Activated naive CD8-positive, alpha-beta T cell treated with anti-CD3 and anti-CD28 coated beads, Interleukin-2, amount 50 U/mL, for 24 hours (primary cell): ENCODE measurements around the gene ADAP1.
"Not testable (repeated sequence)": the region's sequence is repeated elsewhere in the genome, so short reads cannot be mapped to it uniquely, and the experiment has no call there.

Source experiments
- ATAC-seq: fragments of 150-1000 bp; cut with Tn5 transposase; one replicate; pipeline ENCODE4 v1.10.0; 2021
- DNase-seq: peaks from one replicate; pipeline ENCODE4 v3.0.0; 2021
- H3K27ac Mint-ChIP-seq: one replicate; pipeline ENCODE4 v1.8.0; 2021; ENCODE audit warnings: mild to moderate bottlenecking, mixed read lengths
- H3K27me3 Mint-ChIP-seq: one replicate; pipeline ENCODE4 v1.8.0; 2021; ENCODE audit warnings: mixed read lengths
- H3K36me3 Mint-ChIP-seq: one replicate; pipeline ENCODE4 v1.8.0; 2021; ENCODE audit warnings: low read depth, mixed read lengths
- H3K4me1 Mint-ChIP-seq: one replicate; pipeline ENCODE4 v1.8.0; 2021; ENCODE audit warnings: mixed read lengths
- H3K4me3 Mint-ChIP-seq: one replicate; pipeline ENCODE4 v1.8.0; 2021; ENCODE audit warnings: mild to moderate bottlenecking, moderate library complexity, mixed read lengths
- H3K9me3 Mint-ChIP-seq: one replicate; pipeline ENCODE4 v1.8.0; 2021; ENCODE audit warnings: mixed read lengths

Gene ADAP1

DNA sequence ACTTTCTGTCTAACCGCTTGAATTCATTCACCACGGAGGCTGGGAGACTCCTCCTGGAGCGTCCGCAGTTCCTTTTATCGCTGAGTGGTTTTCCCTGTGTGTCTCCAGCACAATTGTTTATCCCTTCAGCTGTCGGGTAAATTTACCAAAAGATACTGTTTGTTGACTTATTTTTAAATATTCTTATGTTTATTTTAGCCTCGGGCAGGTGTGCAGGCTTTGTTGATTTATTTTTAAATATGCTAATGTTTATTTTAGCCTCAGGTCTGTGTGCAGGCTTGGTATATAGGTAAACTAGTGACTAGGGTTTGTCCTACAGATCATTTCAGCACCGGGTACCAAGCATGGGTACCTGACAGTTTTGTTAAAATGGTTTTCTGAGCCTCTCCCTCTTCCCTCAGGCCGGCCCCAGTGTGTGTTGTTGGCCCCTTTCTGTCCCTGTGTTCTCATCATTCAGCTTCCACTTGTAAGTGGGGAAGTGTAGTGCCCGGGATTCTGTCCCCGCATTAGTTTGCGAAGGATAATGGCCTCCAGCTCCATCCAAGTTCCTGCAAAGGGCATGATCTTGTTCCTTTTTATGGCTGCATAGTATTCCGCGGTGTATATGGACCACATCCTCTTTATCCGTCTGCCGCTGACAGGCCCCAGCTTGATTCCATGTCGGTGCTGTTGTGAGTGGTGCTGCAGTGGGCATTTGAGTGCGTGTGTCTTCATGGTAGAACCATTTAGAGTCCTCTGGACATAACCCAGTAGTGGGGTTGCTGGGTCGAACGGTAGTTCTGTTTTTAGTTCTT is 72.8 kb downstream of the ADAP1 start:
- ATAC-seq, result no peak
- Mint-ChIP-seq H3K4me3 (no peak overlapping the region), H3K9me3 (no peaks in the 10 kb centered on the region), H3K27ac (no peak overlapping the region), H3K36me3 (peaks cover 3% of the 10 kb centered on the region), H3K4me1 (peaks cover 31% of the 10 kb centered on the region), H3K27me3 (no peaks in the 10 kb centered on the region)
- DNase-seq, result no peak

DNA sequence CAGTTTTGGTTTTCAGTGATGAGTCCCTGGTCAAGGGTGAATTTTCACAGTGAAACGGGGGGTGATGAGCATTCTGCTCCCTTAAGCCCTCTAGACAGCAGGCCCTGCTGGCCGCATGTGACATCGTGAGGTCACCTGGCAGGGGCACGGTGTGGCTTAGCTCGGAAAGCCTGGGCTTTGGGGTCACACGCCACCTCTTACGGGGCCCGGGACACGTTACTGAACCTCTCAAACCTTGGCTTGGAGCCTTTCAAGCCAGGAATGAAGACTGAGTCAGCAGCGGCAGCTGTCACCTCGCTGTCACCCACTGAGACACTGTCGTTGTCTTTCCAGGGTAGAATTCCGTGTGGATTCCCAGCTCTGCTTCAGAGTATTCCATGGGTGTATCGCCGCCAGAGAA is 74.0 kb downstream of the ADAP1 start:
- H3K9me3 Mint-ChIP-seq, result no peaks in the 10 kb centered on the region
- H3K27ac Mint-ChIP-seq, result no peak overlapping the region
- peaks cover 31% of the 10 kb centered on the region for H3K4me1 Mint-ChIP-seq
- no peak for DNase-seq
- ATAC-seq, result no peak
- H3K27me3 Mint-ChIP-seq, result no peaks in the 10 kb centered on the region
- no peak overlapping the region for H3K4me3 Mint-ChIP-seq
- H3K36me3 Mint-ChIP-seq, result peaks cover 3% of the 10 kb centered on the region

DNA sequence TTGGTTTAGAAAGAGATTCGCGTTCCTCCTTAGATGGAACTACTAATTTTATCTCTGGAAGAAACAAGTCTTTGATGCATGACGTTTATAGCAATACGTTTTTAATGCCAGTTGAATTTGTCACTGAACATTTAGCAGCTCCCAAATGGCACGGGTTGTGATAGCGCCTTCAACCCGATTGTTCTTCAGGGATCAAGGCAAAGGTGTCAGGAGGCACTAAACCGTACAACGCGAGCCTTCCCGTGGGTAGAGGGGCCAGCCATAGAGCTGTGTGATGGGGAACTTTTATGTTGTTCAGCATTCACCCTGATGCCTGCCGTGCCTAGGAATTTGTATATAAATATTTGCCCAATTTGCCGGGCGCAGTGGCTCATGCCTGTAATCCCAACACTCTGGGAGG is 74.8 kb downstream of the ADAP1 start:
- Mint-ChIP-seq H3K36me3 (peaks cover 3% of the 10 kb centered on the region), H3K4me1 (peaks cover 30% of the 10 kb centered on the region), H3K4me3 (no peak overlapping the region)

DNA sequence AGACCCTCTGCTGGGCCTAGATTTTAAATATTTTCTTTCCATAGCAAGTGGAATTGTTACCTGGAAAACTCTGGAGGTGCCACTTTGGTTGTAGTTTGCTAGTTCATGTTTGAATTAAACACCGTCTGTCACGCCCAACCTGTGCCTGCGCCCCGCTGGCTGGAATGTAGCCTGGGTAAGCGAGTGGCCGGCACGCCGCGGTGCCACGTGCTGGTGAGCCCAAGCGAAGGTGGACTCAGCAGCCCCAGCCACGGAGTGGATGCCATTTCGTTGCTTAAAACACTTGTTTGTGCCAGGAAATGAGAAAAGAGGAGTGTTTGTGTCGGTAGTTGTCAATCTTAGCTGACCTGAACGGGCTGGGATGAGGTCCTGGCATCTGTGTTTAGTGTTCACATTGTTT is 75.4 kb downstream of the ADAP1 start:
- ATAC-seq, result no peak
- Mint-ChIP-seq H3K9me3 (no peaks in the 10 kb centered on the region), H3K4me1 (peaks cover 28% of the 10 kb centered on the region)

More for the DNA sequence above, 74.8 kb downstream of the ADAP1 start:
- no peak for ATAC-seq
- H3K27ac Mint-ChIP-seq, result no peak overlapping the region
- H3K27me3 Mint-ChIP-seq, result no peaks in the 10 kb centered on the region
- no peak for DNase-seq
- H3K9me3 Mint-ChIP-seq, result no peaks in the 10 kb centered on the region

DNA sequence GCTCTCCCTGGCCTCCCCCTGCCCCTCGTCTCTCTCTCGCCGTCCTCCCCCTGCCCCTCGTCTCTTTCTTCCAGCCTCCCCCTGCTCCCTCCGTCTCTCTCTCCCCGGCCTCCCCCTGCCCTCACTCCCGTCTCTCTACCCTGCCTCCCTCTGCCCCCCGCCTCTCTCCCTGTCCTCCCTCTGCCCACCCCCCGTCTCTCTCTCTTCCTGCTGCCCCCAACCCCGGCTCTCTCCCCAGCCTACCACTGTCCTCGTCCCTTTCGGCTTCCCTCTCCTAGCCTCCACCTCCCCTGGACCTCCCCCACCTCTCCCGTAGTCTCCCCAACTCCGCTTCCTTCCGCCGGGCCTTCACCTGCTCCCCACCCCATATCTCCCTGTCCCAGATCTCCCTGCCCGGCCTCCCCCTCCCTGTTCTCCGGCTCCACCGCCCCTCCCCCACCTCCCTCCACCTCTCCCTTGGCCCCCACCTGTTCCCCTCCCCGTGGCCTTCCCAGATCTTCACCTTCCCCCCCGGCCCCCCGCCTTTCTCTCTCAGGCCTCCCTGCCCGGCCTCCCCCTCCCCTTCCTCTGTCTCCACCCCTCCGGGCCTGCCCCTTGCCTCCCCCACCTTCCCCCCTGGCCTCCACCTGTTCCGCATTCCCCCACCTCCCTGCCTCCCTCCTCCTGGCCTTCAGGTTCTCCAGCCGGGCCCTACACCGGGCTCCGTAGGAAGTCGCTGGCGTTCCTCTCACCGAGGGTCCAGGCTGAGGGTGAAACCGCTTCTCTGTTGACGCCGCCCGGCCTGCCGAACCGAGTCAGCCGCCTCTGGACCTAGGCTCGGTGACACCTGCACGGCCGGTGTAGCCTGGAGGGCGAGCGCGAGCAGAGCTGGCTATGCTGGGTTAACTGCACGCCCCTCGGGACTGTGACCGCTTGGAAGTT is 76.9 kb downstream of the ADAP1 start:
- ATAC-seq (no peak), DNase-seq (peak; percentile 23)
- Mint-ChIP-seq H3K9me3 (no peaks in the 10 kb centered on the region), H3K36me3 (peaks cover 15% of the 10 kb centered on the region), H3K27ac (peak overlapping the region; percentile 89), H3K4me3 (peak overlapping the region; percentile 91), H3K27me3 (no peaks in the 10 kb centered on the region), H3K4me1 (peaks cover 34% of the 10 kb centered on the region)

More for the DNA sequence above, 75.4 kb downstream of the ADAP1 start:
- Mint-ChIP-seq H3K4me3 (peak overlapping the region; percentile 39), H3K36me3 (peaks cover 3% of the 10 kb centered on the region), H3K27me3 (no peaks in the 10 kb centered on the region), H3K27ac (no peak overlapping the region)
- no peak for DNase-seq

DNA sequence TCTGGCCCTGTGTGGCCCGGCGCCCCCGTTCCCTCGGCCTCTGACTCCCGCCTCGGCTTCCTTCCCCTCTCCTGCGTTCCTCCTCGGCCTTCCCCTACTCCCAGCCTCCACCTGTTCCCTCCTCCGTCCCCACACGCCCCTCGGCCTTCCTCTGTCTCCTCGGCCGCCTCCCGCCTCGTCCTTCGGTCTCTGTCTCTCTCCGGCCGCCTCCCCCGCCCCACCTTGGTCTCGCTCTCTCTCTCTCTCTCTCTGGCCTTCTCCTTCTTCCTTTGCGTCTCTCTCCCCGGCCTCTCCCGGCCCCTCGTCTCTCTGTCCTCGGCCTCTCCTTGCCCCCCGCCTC is 77.5 kb downstream of the ADAP1 start:
- ATAC-seq (peak; percentile 9), DNase-seq (no peak)
- Mint-ChIP-seq H3K27me3 (no peaks in the 10 kb centered on the region), H3K27ac (peak overlapping the region; percentile 89), H3K9me3 (no peaks in the 10 kb centered on the region), H3K4me1 (peaks cover 31% of the 10 kb centered on the region), H3K36me3 (peaks cover 19% of the 10 kb centered on the region), H3K4me3 (peak overlapping the region; percentile 91)

DNA sequence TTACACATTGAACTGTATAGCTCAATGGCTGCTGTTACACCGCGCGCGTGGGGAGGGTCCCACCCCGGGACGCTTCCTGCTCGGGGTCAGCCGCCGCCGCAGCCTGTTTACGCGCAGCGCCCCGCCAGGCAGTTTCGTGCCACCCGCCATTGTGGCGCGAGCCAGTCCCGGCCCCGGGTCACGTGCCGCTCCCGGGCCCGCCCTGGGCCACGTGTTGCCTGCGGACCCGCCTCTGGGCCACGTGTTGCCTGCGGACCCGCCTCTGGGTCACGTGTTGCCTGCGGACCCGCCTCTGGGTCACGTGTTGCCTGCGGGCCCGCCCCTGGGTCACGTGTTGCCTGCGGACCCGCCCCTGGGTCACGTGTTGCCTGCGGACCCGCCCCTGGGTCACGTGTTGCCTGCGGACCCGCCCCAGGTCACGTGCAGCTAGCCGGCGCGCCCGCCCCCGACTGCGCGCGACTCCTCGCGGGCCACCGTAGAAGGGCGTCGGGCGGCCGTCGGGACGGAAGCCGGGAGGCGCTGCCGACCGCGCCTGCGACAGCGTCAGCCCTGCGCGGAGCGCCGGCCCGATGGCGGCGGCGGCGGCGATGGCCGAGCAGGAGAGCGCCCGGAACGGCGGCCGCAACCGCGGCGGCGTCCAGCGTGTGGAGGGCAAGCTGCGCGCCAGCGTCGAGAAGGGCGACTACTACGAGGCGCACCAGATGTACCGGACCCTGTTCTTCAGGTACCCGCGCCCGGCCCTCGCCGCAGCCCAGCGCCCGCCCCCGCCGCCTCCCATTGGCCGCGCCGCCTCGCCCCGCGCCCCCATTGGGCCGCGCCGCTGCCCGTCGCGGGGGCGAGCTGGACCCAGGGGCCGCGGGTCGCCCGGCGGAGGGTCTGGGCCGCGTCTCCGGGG is 78.2 kb downstream of the ADAP1 start, which contains the start of gene GET4:
GET4 (plus strand) TSS at position 478 of the 895 bp plus-strand sequence; CDS start at position 570, 92 bp downstream.
- no peaks in the 10 kb centered on the region for H3K27me3 Mint-ChIP-seq
- H3K4me1 Mint-ChIP-seq, result peaks cover 28% of the 10 kb centered on the region
- H3K36me3 Mint-ChIP-seq, result peaks cover 19% of the 10 kb centered on the region
- ATAC-seq (peak; percentile 81), DNase-seq (peak; percentile 97)
- peak within 1 kb of the TSS; percentile 89 for H3K27ac Mint-ChIP-seq
- H3K4me3 Mint-ChIP-seq, result peak within 1 kb of the TSS; percentile 91
- no peaks in the 10 kb centered on the region for H3K9me3 Mint-ChIP-seq

DNA sequence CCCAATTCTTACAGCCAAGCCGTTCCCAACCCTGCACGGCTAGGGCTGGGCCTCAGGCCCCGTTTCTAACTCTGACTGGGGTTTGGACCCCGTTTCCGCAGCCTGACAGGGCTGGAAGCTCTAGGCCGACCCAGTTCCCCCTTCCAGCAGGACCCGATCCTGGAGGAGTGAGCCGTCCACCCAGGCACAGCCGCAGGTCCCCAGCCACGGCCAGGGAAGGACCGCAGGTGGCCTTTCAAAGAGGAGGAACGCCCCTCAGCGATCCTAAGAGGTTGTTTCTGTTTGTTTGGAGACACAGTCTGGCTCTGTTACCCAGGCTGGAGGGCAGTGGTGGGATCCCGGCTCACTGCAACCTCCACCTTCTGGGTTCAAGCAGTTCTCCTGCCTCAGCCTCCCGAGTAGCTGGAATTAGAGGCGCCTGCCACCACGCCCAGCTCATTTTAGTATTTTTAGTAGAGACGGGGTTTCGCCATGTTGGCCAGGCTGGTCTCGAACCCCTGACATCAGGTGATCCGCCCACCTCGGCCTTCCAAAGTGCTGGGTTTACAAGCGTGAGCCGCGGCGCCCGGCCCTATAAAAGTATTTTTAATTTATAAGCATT is 78.9 kb downstream of the ADAP1 start:
- Mint-ChIP-seq H3K4me3 (peak overlapping the region; percentile 11), H3K36me3 (peaks cover 23% of the 10 kb centered on the region), H3K27me3 (no peaks in the 10 kb centered on the region), H3K9me3 (no peaks in the 10 kb centered on the region), H3K4me1 (peaks cover 31% of the 10 kb centered on the region), H3K27ac (no peak overlapping the region)
- DNase-seq (peak; percentile 22), ATAC-seq (no peak)

DNA sequence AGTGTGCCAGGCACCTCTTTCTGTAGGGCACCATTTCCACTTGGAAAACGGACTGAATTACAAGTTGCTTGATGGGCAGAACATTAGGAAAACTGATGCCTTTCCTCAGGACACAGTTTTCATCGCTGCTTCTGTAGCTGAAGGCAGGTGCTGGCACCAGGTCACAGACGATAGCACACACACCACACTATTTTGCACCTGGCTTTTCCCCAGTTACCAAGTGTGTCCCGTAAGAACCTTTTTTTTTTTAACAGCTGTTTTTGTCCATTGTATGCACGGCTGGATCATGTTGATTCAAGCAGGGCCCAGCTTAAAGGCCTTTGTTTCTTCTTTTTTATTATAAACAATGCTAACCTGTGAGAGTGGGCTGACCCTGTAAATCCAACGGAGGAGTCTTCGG is 79.4 kb downstream of the ADAP1 start:
- Mint-ChIP-seq H3K36me3 (peaks cover 26% of the 10 kb centered on the region), H3K4me1 (peaks cover 29% of the 10 kb centered on the region), H3K4me3 (no peak overlapping the region), H3K27me3 (no peaks in the 10 kb centered on the region), H3K27ac (peak overlapping the region; percentile 31), H3K9me3 (no peaks in the 10 kb centered on the region)
- DNase-seq, result no peak
- no peak for ATAC-seq

DNA sequence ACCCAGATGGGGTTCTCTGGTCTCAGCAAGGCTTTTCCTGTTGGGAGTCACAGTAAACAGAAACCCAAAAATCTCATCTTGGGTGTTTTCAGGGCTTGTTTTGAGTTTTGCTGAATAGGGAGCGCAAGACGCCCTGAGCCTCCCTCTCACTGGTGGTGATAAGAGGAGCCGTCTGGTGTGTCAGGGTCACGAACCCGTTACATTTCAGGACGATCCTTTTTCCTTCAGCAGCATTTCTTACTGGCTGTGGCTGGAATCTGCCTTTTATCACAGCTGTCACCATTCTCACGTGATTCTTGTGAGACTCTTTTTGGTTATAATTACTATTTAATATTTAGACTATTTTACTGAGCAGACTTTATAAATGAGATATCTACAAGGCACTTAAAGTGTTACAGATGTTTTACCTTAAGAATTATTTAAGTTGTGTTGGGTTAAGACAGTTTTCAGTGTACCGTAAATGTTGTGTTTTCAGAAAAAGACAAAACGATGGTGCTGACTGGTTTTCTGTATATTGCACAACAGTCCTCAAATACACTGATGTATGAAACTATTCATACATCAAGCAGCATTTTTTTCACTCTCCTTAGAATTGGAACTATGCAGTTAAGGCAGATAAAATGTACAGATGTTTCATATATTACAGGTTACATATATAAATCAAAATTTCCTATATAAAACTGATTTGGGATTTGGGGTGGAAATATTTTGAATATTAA is 80.3 kb downstream of the ADAP1 start:
- no peak overlapping the region for H3K4me3 Mint-ChIP-seq
- H3K36me3 Mint-ChIP-seq, result peaks cover 31% of the 10 kb centered on the region
- peaks cover 30% of the 10 kb centered on the region for H3K4me1 Mint-ChIP-seq
- H3K27ac Mint-ChIP-seq, result peak overlapping the region; percentile 92
- no peak for ATAC-seq
- no peak for DNase-seq
- no peaks in the 10 kb centered on the region for H3K9me3 Mint-ChIP-seq
- H3K27me3 Mint-ChIP-seq, result no peaks in the 10 kb centered on the region

DNA sequence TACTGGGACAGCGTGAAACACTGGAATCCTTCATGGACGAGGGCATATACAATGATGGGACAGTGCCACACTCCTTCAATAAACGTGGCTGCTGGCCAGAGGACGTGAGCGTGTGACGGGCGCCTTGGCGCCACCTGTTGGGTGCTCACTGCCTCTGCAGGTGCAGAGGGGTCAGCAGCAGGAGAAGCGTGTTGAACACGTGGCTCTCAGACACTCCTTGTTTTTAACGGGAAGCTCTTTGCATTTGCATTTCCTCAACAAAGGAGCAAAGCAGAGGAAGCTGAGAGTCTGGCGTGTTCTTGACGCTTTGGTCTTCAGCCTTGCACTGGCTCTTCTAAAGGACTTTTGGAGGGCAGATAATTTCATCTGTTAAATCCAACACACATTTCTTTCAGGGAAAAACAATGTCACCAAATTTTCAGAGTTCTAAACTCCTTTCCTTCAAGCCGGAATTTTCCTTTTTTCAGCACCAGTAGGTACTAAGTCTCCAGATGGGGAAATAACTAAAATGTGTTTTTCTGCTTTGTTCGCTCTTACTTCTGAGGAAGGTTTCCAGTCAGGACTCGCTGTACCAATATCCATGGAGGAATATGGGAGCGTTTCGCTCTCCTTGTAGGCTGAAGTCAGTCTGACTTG is 81.0 kb downstream of the ADAP1 start:
- peak; percentile 75 for DNase-seq
- Mint-ChIP-seq H3K4me1 (peaks cover 26% of the 10 kb centered on the region), H3K27ac (peak overlapping the region; percentile 92), H3K36me3 (peaks cover 30% of the 10 kb centered on the region), H3K4me3 (peak overlapping the region; percentile 24), H3K27me3 (no peaks in the 10 kb centered on the region), H3K9me3 (no peaks in the 10 kb centered on the region)
- peak; percentile 48 for ATAC-seq

DNA sequence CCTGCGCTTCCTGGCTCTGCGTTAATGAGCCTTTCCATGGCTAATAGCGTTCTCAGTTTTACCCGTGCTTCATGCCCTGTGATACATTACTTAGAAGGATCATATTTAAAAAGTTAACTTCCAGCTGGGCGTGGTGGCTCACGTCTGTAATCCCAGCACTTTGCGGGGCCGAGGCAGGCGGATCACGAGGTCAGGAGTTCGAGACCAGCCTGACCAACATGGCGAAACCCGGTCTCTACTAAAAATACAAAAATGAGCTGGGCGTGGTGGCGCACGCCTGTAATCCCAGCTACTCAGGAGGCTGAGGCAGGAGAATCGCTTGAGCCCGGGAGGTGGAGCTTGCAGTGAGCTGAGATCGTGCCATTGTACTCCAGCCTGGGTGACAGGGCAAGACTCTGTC is 81.8 kb downstream of the ADAP1 start:
- not testable (repeated sequence) for H3K4me3 Mint-ChIP-seq, H3K27ac Mint-ChIP-seq, DNase-seq, ATAC-seq, H3K27me3 Mint-ChIP-seq, H3K9me3 Mint-ChIP-seq
- H3K36me3 Mint-ChIP-seq, result peaks cover 30% of the 10 kb centered on the region
- peaks cover 22% of the 10 kb centered on the region for H3K4me1 Mint-ChIP-seq
